Esophagus squamous epithelium (tissue), 4 donors: ENCODE results near the gene RBM23.

Source experiments
- POLR2A ChIP-seq, 4 donors: fragments of 450-650 bp; IDR thresholded peaks; one replicate each; pipeline ENCODE4 v1.6.1; 2017; ENCODE audit warnings: antibody characterized with exemption in 4 of 4, mild to moderate bottlenecking in 4 of 4, moderate library complexity in 3 of 4
- TF ChIP-seq, protein P1 (sequence below), 6 experiments: fragments of 450-650 bp in 4 of 6; fragments of 200-600 bp in 2 of 6; sonication (generic) in 2 of 6; IDR thresholded peaks; one replicate each; pipeline ENCODE4 v1.5.1; 2016 to 2019; ENCODE audit warnings: antibody characterized with exemption in 6 of 6, mild to moderate bottlenecking in 4 of 6, moderate library complexity in 4 of 6

DNA sequence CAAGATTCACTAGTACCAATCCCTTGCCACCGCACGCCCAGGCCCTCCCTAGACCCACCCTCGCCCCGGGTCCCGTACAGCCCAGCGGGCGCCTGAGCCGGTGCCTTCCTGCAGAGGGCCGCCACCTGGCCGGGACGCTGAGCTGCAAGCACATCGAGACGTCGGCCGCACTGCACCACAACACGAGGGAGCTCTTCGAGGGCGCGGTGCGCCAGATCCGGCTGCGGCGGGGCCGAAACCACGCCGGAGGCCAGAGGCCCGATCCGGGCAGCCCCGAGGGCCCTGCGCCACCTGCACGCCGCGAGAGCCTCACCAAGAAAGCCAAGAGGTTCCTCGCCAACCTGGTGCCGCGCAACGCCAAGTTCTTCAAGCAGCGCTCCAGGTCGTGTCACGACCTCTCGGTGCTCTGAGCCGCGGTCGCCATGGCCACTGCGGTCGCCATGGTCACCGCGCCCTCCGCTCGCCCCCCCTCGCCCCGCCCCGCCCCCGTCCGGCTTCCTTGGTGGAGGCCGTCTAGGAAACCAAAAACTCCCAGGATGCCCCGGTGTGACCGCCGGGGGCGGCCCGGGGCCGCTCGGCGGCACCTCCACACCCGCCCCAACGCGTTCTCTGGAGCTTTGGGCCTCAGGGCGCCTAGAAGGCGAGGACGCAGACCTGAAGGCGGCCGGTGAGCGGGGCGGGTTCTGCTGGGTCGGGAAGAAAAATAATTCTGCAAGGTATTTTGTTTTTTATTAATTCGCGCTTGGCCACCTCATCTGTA lies 32.3 kb downstream of the RBM23 start:
- peak in 1 of 4 donors; percentile 37 for TF ChIP-seq POLR2A (IDR thresholded peaks at IDR 0.05)
- TF ChIP-seq, protein P1, sequence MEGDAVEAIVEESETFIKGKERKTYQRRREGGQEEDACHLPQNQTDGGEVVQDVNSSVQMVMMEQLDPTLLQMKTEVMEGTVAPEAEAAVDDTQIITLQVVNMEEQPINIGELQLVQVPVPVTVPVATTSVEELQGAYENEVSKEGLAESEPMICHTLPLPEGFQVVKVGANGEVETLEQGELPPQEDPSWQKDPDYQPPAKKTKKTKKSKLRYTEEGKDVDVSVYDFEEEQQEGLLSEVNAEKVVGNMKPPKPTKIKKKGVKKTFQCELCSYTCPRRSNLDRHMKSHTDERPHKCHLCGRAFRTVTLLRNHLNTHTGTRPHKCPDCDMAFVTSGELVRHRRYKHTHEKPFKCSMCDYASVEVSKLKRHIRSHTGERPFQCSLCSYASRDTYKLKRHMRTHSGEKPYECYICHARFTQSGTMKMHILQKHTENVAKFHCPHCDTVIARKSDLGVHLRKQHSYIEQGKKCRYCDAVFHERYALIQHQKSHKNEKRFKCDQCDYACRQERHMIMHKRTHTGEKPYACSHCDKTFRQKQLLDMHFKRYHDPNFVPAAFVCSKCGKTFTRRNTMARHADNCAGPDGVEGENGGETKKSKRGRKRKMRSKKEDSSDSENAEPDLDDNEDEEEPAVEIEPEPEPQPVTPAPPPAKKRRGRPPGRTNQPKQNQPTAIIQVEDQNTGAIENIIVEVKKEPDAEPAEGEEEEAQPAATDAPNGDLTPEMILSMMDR (IDR thresholded peaks at IDR 0.05) = peak in 2 of 6 experiments; percentile 5 to 23
